Lower leg skin (tissue), 4 donors: Measurements from ENCODE around the gene LIMD2. TPM values are rescaled to one million over a fixed set of nuclear protein-coding genes. Genes with fewer than 3 reads are reported as not detected.

ENCODE experiments used
- DNase-seq, 2 donors: peaks; one replicate each; pipeline ENCODE4 v3.0.0-alpha.2; 2019; ENCODE audit warnings: low spot score in 2 of 2
- H3K4me3 ChIP-seq: fragments of 200-600 bp; sonication (generic); 2 replicates; pipeline ENCODE4 v1.5.1; 2017; ENCODE audit warnings: mild to moderate bottlenecking, low read depth; ENCODE audit not compliant: poor library complexity, severe bottlenecking
- POLR2A ChIP-seq, 2 donors: fragments of 450-650 bp; IDR thresholded peaks; one replicate each; pipeline ENCODE4 v1.6.1; 2016 to 2017; ENCODE audit warnings: antibody characterized with exemption in 2 of 2, mild to moderate bottlenecking in 1 of 2, moderate library complexity in 1 of 2
- WGBS, 2 donors: methylation state at CpG; one replicate each; pipeline ENCODE4 v1.1.5; 2018; 5-methylcytosine and 5-hydroxymethylcytosine counted together
- intact Hi-C: fragments of 100-400 bp; cut with DNase I; formaldehyde crosslinking; loops from one replicate; pipeline ENCODE4 v1.15.0; 2023; ENCODE audit warnings: low total_unique reads
- total RNA-seq, 4 donors: library from RNA; depleted of rRNA; stranded (reverse); fragments of >200 nt; gene quantifications; one replicate each; pipeline ENCODE4 v1.1.0, GENCODE V29; 2016
- TF ChIP-seq, protein P1 (sequence below), 3 donors: fragments of 450-650 bp; IDR thresholded peaks; one replicate each; pipeline ENCODE4 v1.5.1; 2016; ENCODE audit warnings: antibody characterized with exemption in 3 of 3, mild to moderate bottlenecking in 3 of 3, moderate library complexity in 2 of 3

Gene LIMD2
- total RNA-seq, 4 donors from 2014 or later = 3.3 to 9.0 (median 4.8) TPM

DNA sequence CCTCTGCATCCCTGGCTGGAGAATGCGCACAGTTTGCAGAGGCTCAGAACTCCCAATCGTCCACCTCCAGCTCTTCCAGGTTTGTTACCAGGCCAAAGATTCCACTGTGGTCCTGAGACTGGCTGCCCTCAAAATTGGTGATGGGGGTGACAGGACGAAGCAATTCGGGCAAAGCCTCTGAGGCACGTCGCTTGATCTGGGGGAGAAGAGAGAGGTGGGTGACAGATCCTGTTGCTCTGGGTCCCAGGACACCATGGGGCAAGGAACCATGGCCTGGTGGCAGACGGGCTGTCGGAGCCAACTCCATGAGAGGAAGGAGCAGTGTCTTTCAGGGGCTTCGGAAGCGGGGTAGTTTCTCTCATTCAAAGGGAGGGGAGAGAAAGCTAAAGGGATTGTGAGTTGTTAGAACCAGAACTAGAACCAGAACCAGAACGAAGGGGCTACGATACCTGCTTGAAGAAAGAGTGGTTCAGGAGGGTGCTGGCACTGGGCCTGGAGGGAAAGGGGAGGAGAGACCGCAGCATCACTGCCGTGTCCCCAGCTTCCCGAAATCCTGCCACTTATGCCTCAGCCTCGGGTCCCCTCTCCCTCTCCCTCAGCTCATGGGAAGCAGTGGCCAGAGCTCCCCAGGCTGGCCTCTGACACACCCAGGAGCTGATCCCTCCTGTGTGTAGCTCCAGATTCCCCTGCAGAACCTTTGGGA, 3.8 kb upstream of the LIMD2 start:
- no peak for DNase-seq
- no peak for TF ChIP-seq POLR2A (IDR thresholded peaks at IDR 0.05)
- TF ChIP-seq, protein P1, sequence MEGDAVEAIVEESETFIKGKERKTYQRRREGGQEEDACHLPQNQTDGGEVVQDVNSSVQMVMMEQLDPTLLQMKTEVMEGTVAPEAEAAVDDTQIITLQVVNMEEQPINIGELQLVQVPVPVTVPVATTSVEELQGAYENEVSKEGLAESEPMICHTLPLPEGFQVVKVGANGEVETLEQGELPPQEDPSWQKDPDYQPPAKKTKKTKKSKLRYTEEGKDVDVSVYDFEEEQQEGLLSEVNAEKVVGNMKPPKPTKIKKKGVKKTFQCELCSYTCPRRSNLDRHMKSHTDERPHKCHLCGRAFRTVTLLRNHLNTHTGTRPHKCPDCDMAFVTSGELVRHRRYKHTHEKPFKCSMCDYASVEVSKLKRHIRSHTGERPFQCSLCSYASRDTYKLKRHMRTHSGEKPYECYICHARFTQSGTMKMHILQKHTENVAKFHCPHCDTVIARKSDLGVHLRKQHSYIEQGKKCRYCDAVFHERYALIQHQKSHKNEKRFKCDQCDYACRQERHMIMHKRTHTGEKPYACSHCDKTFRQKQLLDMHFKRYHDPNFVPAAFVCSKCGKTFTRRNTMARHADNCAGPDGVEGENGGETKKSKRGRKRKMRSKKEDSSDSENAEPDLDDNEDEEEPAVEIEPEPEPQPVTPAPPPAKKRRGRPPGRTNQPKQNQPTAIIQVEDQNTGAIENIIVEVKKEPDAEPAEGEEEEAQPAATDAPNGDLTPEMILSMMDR (IDR thresholded peaks at IDR 0.05) = no peak
- H3K4me3 ChIP-seq = no peak overlapping the region
- intact Hi-C loops = no loop called here
- WGBS, 2 donors = 87 to 94% methylated on average over 16 of the region's 16 CpGs

DNA sequence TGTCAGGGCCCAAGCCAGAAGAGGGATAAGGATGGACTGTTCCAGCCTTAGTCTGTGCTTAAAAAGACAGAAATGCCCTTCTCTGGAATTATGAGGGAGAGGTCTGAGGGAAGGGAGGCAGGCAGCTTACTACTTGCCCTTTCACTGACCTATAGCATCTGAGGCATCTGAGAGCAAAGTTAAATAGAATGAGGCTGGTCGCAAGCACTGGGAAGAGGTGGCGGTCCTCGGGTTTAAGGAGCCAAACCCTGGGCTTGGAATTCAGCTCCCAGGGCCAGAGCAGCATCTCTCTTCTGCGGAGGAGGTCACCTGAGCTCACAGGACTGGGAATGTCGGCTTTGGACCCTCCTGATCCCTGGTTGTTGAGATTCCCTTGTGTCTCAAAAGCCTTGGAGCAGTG, 3.1 kb upstream of the LIMD2 start:
- DNase-seq = no peak
- intact Hi-C loops = no loop called here
- H3K4me3 ChIP-seq = no peak overlapping the region
- no peak for TF ChIP-seq POLR2A (IDR thresholded peaks at IDR 0.05)
- TF ChIP-seq, protein P1 (IDR thresholded peaks at IDR 0.05) = no peak
- 85 to 87% methylated on average over 5 of the region's 5 CpGs for WGBS, 2 donors

DNA sequence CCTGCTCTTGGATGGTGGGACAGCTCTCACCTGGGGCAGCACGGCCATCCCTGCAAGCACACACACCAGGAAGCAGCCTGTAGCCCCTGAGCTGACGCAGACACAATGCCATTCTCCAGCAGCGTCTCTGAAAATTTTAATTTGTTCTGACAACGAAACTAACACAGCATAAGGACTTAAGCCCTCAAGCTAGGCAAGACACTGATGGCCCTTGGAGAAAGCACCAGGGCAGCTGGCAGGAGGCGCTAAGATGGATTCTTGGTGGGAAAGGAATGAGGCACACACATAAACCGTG, 2.7 kb upstream of the LIMD2 start:
- TF ChIP-seq, protein P1 (IDR thresholded peaks at IDR 0.05) = no peak
- no peak for TF ChIP-seq POLR2A (IDR thresholded peaks at IDR 0.05)
- no peak overlapping the region for H3K4me3 ChIP-seq
- intact Hi-C loops = no loop called here
- 82 to 89% methylated on average over 6 of the region's 6 CpGs for WGBS, 2 donors
- DNase-seq = no peak

DNA sequence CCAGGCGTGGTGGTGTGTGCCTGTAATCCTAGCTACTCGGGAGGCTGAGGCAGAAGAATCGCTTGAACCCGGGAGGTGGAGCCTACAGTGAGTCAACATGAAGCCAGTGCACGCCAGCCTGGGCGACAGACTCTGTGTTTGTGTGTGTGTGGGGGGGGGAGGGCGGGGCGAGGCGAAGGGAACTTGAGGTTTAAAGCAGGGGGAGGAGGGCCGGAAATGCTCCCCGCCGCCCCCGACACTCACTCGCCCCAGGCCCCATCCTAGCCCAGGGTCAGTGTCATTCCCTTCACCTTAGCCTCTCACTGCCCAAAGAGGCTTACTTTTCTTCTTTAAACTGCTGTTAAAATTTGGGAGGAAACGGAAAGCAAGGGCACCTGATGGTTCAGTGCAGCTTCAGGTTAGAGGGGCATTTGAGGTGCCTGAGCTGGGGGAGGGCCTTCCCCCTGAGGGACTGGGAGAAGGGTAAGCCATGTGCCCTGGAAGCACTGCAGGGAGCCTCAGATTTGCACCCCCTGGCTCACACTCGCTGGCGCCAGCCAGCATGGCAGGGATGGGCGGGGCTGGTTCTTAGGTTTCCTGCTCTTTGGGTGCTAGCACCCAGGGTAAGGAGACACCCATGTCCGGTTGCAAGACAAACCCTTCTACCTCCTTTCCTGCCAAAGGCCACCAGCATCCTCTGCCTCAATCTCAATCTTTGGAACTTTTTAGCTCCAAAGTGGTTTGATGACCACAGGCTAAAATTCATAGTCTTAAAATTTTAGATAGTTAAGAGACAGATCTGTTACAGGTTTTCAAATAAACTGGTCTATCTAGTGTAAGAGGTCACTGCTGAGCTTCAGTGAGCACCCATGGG, 2.2 kb upstream of the LIMD2 start:
- WGBS, 2 donors = 75 to 79% methylated on average over 19 of the region's 19 CpGs
- no peak overlapping the region for H3K4me3 ChIP-seq
- intact Hi-C loops = no loop called here
- no peak for TF ChIP-seq POLR2A (IDR thresholded peaks at IDR 0.05)
- TF ChIP-seq, protein P1 (IDR thresholded peaks at IDR 0.05) = no peak
- DNase-seq = no peak

DNA sequence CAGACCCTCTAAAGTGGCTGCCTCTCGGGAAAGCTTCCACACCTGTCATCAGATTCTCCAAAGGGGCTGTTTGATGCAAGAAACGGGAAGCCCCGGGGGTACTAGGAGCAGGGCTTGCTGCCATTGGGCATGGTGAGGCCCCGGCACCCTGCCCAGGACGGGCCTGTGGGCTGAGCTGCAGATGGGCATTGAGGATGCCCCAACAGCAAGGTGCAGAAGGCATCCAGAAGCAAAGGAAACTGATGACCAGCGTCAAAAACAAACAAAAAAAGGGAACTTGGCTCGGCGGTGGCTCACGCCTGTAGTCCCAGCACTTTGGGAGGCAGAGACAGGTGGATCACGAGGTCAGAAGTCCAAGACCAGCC, 1.5 kb upstream of the LIMD2 start:
- WGBS, 2 donors = 70 to 72% methylated on average over 10 of the region's 10 CpGs
- DNase-seq = no peak
- H3K4me3 ChIP-seq = no peak overlapping the region
- intact Hi-C loops = no loop called here
- no peak for TF ChIP-seq POLR2A (IDR thresholded peaks at IDR 0.05)
- TF ChIP-seq, protein P1 (IDR thresholded peaks at IDR 0.05) = no peak
